HEK293T (cell line): ENCODE data around the gene NPPC.

ENCODE experiments used
- ARNT ChIP-seq: fragments of 450-650 bp; IDR thresholded peaks from 2 replicates; pipeline ENCODE4 v1.6.1; 2017; ENCODE audit warnings: mild to moderate bottlenecking
- BHLHE40 ChIP-seq: fragments of 450-650 bp; IDR thresholded peaks from 2 replicates; pipeline ENCODE4 v1.6.1; 2016; ENCODE audit warnings: mild to moderate bottlenecking, moderate library complexity, borderline replicate concordance
- FOXA1 ChIP-seq: fragments of 450-650 bp; IDR thresholded peaks from 2 replicates; pipeline ENCODE4 v1.6.1; 2016; ENCODE audit warnings: mild to moderate bottlenecking
- FOXK2 ChIP-seq: fragments of 450-650 bp; IDR thresholded peaks from 2 replicates; pipeline ENCODE4 v1.6.1; 2016; ENCODE audit warnings: mild to moderate bottlenecking
- FOXM1 ChIP-seq: fragments of 450-650 bp; IDR thresholded peaks from 2 replicates; pipeline ENCODE4 v1.6.1; 2017; ENCODE audit warnings: mild to moderate bottlenecking, borderline replicate concordance
- PKNOX1 ChIP-seq: fragments of 450-650 bp; IDR thresholded peaks from 2 replicates; pipeline ENCODE4 v1.6.1; 2016
- SP1 ChIP-seq: fragments of 450-650 bp; IDR thresholded peaks from 2 replicates; pipeline ENCODE4 v1.6.1; 2017
- ZNF384 ChIP-seq: fragments of 450-650 bp; IDR thresholded peaks from 2 replicates; pipeline ENCODE4 v1.6.1; 2016

- no peak for TF ChIP-seq BHLHE40
- TF ChIP-seq SP1 = no peak
- no peak for TF ChIP-seq ARNT
- no peak for TF ChIP-seq PKNOX1
- TF ChIP-seq FOXM1 = no peak
- no peak for TF ChIP-seq FOXK2
- TF ChIP-seq ZNF384 = no peak
- no peak for TF ChIP-seq FOXA1
Measured at GRCh38 chr2:231975001-231975400, 48.8 kb upstream of the NPPC start.
